ENCODE measurements around the gene SLC26A11.

DNA sequence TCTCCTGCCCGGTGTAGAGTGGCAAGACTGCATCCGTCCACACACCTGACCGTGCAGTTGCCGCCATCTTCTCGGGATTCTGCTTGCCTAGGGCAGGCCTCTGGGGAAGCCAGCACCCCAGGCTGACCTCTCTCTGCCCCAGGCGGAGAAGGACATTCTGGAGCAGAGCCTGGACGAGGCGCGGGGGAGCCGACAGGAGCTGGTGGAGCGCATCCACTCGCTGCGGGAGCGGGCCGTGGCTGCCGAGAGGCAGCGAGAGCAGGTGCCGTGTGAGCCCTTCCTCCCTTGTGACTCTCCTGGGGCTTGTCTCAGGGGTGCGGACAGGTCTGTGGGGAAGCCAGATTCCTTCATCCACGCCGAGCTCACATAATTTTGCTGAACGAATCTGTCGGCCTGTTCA is 30.6 kb upstream of the SLC26A11 start:
- TF ChIP-seq SUZ12 (IDR thresholded peaks at IDR 0.05; ENCODE audit: extremely low read depth, insufficient read depth, insufficient read length) (no peak), ZNF274 (IDR thresholded peaks at IDR 0.05; ENCODE audit: low read depth, low read length) (no peak), YY1 (IDR thresholded peaks at IDR 0.05; ENCODE audit: insufficient read depth, insufficient read length) (no peak)

All from NT2/D1 (cell line).